Stimulated activated naive CD8-positive, alpha-beta T cell treated with anti-CD3 and anti-CD28 coated beads, Interleukin-15, Interleukin-2, amounts not matched to agents 100 U/mL and 50 U/mL, for 24 hours (primary cell): ENCODE data around the gene CACNA2D2.

Experiments used
- ATAC-seq: fragments of 150-1000 bp; cut with Tn5 transposase; one replicate; pipeline ENCODE4 v1.10.0; 2021
- DNase-seq: peaks from one replicate; pipeline ENCODE4 v3.0.0; 2021

CACNA2D2 gene

GRCh38 chr3:50325113-50325480, 178.3 kb downstream of the CACNA2D2 start:
- ATAC-seq (no peak), DNase-seq (no peak)

DNA sequence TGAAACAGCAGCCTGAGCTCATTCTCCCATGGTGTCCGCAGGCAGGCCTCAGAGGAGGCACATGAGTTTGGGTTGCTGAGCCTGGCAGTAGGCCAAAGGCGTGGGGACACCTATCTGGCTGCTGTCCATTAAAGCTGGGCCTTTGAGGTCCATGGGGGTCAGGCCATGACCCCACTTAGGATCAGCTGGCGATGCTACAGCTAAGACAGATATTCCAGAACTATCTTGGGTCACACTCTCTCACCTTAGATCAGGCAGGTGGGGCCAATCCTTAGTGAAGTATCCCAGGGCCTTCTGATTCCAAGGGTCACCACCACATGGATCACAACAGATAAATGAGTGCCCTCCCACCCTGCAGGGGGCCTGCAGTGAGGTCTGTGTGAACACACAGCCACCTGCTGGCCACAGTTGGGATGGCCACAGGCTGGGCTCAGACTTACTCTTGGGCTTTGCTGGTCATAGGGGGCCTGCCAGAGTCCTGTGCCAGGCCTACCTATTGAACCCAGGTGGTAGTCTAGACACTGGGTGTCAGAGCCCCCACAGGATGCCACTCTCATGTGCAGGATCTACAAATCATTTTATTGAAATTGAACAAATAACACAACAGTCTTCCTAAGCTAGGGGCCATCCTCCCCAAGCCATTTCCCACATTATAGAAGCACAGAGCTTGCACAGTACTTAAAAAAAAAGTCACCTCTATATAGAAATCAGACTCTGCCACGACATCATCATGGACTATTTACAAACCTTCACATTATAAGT, 178.9 kb downstream of the CACNA2D2 start:
- DNase-seq, result peak; percentile 80
- ATAC-seq, result peak; percentile 39

DNA sequence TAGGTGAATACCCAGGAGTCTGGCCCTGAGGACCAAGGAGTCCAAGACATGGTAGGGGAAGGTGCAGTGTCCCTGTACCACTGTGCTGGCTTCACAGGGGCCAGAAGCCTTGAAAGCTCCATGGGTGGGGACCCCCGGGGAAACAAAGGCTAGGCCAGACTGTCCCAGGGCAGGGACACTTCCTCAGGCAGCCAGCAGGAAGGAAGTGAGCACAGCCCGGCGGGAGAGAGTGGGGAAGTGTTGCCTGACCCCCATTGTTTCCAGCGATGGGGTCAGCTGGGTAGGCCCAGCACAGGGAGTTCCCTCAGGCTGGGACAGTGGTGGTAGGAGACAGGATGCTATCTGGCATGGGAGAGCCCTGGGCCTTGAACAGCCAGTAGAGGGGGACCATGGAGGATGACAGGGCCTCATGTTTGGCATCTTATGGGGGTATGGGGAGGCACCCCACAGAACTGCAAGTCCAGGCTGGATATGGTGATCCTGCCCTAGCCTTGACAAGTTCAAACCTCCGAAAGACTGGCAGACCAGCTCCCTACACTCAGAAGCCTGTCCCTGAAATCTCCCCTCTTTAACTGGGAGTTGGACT, 179.7 kb downstream of the CACNA2D2 start:
- ATAC-seq (no peak), DNase-seq (no peak)

- no peak for ATAC-seq
- DNase-seq, result no peak
Measured at GRCh38 chr3:50323092-50323600, 180.3 kb downstream of the CACNA2D2 start.

DNA sequence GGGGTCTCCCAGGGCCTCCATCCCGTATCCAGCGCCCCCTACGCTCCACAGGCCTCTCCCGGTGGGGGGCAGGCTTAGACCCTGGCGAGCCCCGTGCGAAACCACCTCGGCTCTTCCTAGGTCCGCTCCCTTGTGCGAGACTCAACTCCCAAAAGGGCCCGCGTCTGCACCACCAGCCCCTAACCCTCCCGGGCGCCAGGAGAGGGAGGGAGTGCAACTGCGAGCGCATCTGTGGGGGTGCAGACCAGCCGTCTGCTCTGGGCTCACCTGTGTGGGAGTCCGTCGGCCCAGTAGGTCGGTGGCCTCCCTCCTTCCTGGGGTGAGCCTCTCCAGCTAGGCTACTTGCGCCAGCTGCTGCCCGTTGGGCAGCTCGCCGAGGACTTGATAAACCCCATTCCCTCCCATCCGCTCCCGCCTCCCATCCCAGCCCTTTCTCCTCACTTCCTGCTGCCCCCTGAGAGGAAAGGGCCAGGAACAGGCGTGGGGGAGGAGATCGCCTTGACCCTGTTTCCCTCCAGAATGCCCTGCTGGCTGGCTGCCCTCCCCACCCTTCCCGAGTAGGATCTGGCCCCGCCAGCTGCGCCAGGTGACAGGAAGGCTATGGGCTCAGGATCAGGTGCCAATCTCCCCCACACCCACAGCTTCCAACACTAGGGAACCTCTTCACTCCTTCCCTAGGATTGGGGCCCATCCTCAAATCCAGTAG, 180.9 kb downstream of the CACNA2D2 start, which contains the start of gene HYAL2:
Gene HYAL2, minus strand, starts transcription at position 360 of the 706 bp plus-strand sequence. CDS start 2,256 bp downstream, outside the sequence.
- DNase-seq, result no peak
- no peak for ATAC-seq

- DNase-seq (no peak), ATAC-seq (no peak)
Measured at GRCh38 chr3:50322115-50322385, 181.4 kb downstream of the CACNA2D2 start.

- ATAC-seq, result peak; percentile 81
- peak; percentile 86 for DNase-seq
Measured at GRCh38 chr3:50321336-50322114, 181.9 kb downstream of the CACNA2D2 start.

DNA sequence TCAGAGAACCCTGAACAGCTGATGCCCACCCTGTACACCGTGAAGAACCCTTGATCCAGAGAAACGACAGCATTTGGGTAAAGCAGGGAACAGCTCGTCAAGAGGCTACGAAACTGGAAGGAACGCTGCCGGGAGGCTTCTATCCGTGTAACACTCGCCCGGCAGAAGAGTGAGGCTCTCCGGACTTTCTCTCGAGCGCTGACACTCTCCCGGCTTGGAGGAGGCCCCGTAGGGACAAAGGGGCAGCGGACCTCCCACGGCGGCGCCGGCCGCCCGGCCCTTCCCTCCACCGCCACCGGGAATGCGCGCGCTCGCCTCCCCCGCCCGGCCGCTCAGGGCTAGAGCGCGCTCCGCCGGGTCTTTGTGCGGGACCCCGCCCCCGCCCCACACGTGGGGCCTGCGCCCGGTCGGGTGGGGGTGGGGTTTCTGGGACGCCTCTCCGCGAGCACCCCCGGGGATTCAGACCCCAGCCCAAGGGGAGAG, 182.5 kb downstream of the CACNA2D2 start:
- DNase-seq, result peak; percentile 74
- ATAC-seq, result peak; percentile 55

GRCh38 chr3:50319894-50320625, 183.4 kb downstream of the CACNA2D2 start:
- DNase-seq (no peak), ATAC-seq (no peak)

DNA sequence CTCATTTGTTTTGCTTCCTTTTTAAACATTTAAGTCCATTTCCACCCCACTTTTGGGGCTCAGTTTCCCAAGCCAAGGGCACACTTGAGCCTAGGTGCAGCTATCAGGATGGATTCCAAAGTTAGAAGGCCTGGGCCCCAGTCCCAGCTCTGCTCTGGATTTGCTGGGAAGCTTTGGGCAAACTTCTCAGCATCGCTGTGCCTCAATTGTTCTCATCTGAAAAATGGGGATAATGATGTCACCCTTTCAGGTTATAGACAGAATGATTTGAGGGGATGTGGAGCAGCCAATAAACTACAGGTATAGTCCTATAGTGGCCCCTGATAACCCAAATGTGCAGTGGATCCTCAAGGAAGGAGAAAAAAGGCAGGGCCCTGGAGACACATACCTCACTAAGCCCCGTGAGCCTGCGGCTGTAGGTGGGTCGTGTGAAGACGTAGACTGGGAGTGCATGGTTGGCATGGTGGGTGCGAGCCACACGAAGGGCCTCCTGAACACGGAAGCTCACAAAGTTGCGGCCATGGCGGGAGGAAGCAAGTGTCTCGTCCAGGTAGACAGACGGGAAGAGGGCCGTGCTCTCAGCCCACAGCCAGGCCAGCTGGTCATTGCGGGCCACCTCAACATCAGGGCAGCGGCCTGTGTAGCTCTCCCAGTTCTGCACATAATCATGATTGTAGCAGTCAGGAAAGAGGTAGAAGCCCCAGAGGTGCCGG, 184.1 kb downstream of the CACNA2D2 start:
- DNase-seq (no peak), ATAC-seq (no peak)

DNA sequence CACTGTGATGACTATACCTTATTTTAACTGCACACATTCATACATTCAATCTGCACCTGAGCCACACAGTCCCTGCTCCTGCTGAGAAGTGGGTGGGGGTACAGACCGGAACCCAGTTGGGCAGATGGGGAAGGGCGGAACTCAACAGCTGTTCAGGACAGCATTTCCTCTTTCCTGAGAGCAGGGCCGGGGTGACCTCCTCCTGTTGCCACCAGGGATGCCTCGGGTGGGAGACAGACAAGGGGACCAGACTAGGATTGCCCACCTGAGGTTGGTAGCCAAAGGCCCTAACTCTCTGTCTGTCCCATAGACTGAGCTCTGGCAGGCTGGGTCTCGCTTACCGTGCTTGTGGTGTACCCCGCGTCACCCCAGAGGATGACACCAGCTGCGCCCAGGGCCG, 184.8 kb downstream of the CACNA2D2 start:
- DNase-seq (no peak), ATAC-seq (no peak)

DNA sequence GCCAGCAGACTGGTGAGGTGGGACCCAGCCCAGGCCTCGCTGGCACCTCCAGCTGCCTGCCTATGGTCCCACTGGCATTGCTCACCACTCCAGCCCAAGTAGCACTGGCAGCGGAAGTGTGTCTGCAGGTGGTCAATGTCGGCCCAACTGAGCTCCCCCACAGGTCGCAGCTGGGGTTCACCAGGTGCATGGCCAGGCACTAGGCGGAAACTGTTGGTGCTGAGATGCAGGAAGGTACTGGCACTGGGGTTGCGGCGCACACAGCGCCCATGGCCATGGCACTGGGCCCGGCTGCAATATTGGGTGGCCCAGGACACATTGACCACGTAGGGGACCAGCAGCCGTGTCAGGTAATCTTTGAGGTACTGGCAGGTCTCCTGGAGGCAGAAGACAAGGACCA, 185.3 kb downstream of the CACNA2D2 start:
- ATAC-seq (no peak), DNase-seq (no peak)

- DNase-seq (no peak), ATAC-seq (no peak)
Measured at GRCh38 chr3:50317300-50317699, 186.1 kb downstream of the CACNA2D2 start.

DNA sequence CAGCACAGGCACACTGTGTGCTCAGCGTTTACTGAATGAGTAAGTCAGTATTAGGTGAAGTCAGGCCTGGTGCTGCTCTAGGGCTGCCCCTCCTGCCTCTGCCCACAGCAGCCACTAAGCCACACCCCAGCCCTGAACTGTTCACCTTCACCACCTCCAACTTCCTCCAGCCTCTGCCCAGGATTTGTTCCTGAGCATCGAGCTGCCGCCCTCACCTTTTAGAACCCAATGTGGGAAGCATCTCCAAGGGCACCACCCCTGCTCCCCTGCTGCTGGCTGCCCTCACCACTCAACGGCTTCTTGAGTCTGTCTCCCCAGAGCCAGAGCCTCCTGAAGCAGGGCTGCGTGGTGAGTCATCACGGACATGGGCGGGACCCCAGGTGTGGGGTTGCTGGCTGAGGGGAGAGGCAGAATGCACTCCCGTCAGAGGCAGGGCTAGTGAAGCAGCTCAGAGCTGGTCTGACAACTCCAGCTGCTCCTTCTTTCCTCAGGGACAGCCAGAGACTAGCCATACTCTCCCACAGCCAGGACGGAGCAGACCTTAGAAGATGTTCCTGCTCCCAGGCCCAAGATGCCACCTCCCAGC, 186.7 kb downstream of the CACNA2D2 start:
- DNase-seq, result peak; percentile 63

DNA sequence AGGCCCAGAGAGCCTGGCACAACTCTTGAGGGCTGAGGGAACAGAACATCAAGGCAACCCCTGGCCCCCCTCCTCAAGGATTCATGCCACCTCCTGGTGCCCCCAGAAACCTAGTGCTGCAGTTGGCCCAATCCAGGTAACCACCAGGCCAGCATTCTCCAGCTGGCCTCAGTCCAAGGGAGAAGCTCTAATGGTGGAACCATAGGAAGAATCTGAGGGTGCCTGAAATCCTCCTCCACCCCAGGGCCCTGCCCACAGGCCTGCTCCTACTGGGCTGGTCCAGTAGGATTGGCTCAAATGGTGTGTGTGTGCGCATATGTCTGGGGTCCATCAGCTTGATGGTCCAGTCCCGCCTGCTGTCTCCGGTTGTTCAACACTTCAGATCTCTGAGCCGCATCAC, 188.6 kb downstream of the CACNA2D2 start:
- no peak for ATAC-seq

More for the DNA sequence above, 186.7 kb downstream of the CACNA2D2 start:
- peak; percentile 33 for ATAC-seq

DNA sequence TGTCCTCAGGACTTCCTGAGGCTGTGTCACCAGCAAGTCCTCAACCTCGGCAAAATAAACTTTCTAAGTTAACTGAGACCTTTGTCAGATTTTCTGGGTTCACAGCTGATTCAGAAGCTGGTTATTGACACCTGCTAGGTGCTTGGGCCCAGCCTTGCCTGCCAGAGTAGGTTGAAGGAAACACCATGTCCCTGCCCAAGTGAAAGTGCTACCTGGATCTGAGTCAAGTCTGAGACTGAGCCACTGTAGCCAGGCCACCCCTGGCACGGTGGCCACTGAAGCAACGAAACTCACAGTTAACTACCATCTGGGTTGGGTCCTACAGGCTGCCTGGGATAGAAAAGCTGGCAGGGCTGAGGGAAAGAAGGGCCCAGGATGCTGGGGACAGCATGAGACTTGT, 189.1 kb downstream of the CACNA2D2 start:
- no peak for DNase-seq
- no peak for ATAC-seq

More for the DNA sequence above, 188.6 kb downstream of the CACNA2D2 start:
- DNase-seq, result no peak
